Smooth muscle cell (in vitro differentiated cells): ENCODE measurements around the gene RORC. TPM values are rescaled to one million over a fixed set of nuclear protein-coding genes. Genes with fewer than 3 reads are reported as not detected.

Experiments
- DNase-seq: peaks from one replicate; lab custom pipeline; 2025; ENCODE audit not compliant: unreplicated experiment; lab: John Stamatoyannopoulos, UW
- H2AFZ ChIP-seq: fragments of 200-600 bp; sonication (generic); 2 replicates; pipeline ENCODE4 v1.6.0; 2016; ENCODE audit warnings: antibody characterized with exemption, low read depth, mild to moderate bottlenecking
- H3F3A ChIP-seq: fragments of 200-600 bp; sonication (generic); 2 replicates; pipeline ENCODE4 v1.6.0; 2017; ENCODE audit warnings: antibody characterized with exemption, low read depth
- H3K27ac ChIP-seq: fragments of 200-600 bp; sonication (generic); 2 replicates; pipeline ENCODE4 v1.5.1; 2016; ENCODE audit warnings: low read depth, mild to moderate bottlenecking
- H3K27me3 ChIP-seq: fragments of 200-600 bp; sonication (generic); 2 replicates; pipeline ENCODE4 v1.6.1; 2016; ENCODE audit warnings: low read depth, mild to moderate bottlenecking
- H3K36me3 ChIP-seq: fragments of 200-600 bp; sonication (generic); 2 replicates; pipeline ENCODE4 v1.5.1; 2016; ENCODE audit warnings: low read depth
- H3K4me1 ChIP-seq: fragments of 200-600 bp; sonication (generic); 2 replicates; pipeline ENCODE4 v1.5.1; 2016; ENCODE audit warnings: low read depth
- H3K4me2 ChIP-seq: fragments of 200-600 bp; sonication (generic); 2 replicates; pipeline ENCODE4 v1.6.0; 2016; ENCODE audit warnings: mild to moderate bottlenecking
- H3K4me3 ChIP-seq: fragments of 200-600 bp; sonication (generic); 2 replicates; pipeline ENCODE4 v1.5.1; 2016; ENCODE audit warnings: mild to moderate bottlenecking
- H3K79me2 ChIP-seq: fragments of 200-600 bp; sonication (generic); 2 replicates; pipeline ENCODE4 v1.6.0; 2016; ENCODE audit warnings: low read depth, mild to moderate bottlenecking
- H3K9ac ChIP-seq: fragments of 200-600 bp; sonication (generic); 2 replicates; pipeline ENCODE4 v1.6.0; 2016; ENCODE audit warnings: low read depth
- H3K9me3 ChIP-seq: fragments of 200-600 bp; sonication (generic); replicated peaks from 2 replicates; pipeline ENCODE4 v1.5.1; 2016; ENCODE audit warnings: low read depth
- H4K20me1 ChIP-seq: fragments of 200-600 bp; sonication (generic); 2 replicates; pipeline ENCODE4 v1.6.0; 2016; ENCODE audit warnings: low read depth
- CTCF ChIP-seq: fragments of 200-600 bp; sonication (generic); IDR thresholded peaks from 2 replicates; pipeline ENCODE4 v1.5.1; 2017; ENCODE audit warnings: borderline replicate concordance, mild to moderate bottlenecking, antibody characterized with exemption; ENCODE audit not compliant: insufficient read depth, poor library complexity, severe bottlenecking
- WGBS: methylation state at CpG from one replicate; pipeline ENCODE4 v1.1.7; 2016; ENCODE audit warnings: low lambda C conversion rate; 5-methylcytosine and 5-hydroxymethylcytosine counted together
- polyA plus RNA-seq: library from polyadenylated mRNA; unstranded; fragments of >200 nt; fragmentation: Nextera tagmentation; extraction: Ambion mirVana; gene quantifications from 2 replicates; pipeline ENCODE4 v1.2.1, GENCODE V29; 2016
- total RNA-seq: library from RNA; depleted of rRNA; stranded (reverse); fragments of >200 nt; gene quantifications from 2 replicates; pipeline ENCODE4 v1.2.3, GENCODE V29; 2014

Gene RORC
- total and polyA plus RNA-seq, 2 experiments from 2014 or later = not detected

GRCh38 chr1:151823175-151823574 is 8.4 kb downstream of the RORC start:
- Histone ChIP-seq H3K79me2 (no peaks in the 10 kb centered on the region), H3K27ac (no peak overlapping the region), H3K4me1 (no peaks in the 10 kb centered on the region), H3K4me2 (no peak overlapping the region), H3F3A (no peaks in the 10 kb centered on the region), H3K9ac (no peak overlapping the region), H4K20me1 (no peaks in the 10 kb centered on the region), H3K9me3 (no peaks in the 10 kb centered on the region), H3K36me3 (no peaks in the 10 kb centered on the region), H3K27me3 (no peaks in the 10 kb centered on the region), H2AFZ (no peak overlapping the region), H3K4me3 (no peak overlapping the region)
- no peak for TF ChIP-seq CTCF
- DNase-seq = no peak
- WGBS = 86% methylated on average over 8 of the region's 8 CpGs

DNA sequence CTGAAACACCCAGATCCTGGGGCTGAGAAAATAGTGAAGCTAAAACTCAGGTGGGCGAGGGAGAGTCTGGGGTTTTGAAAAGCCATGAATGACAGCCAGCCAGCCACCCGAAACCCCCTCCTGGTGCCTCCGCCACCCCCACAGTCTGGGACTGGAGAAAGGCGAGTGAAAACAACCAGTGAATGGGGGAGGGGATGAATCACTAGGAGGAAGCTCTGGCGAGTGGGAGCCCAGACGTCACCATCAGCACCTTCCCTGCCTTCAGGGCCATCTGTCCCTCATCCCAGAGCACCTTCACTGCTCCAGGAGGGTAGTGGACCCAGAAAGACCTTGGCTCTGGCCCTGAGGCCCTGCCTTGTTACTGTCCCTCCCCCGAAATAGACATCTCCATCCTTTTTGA is 9.2 kb downstream of the RORC start:
- no peaks in the 10 kb centered on the region for H3K9me3 ChIP-seq
- no peaks in the 10 kb centered on the region for H3F3A ChIP-seq
- WGBS = 35% methylated on average over 7 of the region's 7 CpGs
- no peak overlapping the region for H3K4me2 ChIP-seq
- no peaks in the 10 kb centered on the region for H3K4me1 ChIP-seq
- H2AFZ ChIP-seq = no peak overlapping the region
- no peak overlapping the region for H3K27ac ChIP-seq
- H4K20me1 ChIP-seq = no peaks in the 10 kb centered on the region
- no peak overlapping the region for H3K9ac ChIP-seq
- H3K36me3 ChIP-seq = no peaks in the 10 kb centered on the region
- H3K79me2 ChIP-seq = no peaks in the 10 kb centered on the region
- TF ChIP-seq CTCF = no peak
- DNase-seq = no peak
- H3K4me3 ChIP-seq = no peak overlapping the region
- no peaks in the 10 kb centered on the region for H3K27me3 ChIP-seq

GRCh38 chr1:151820940-151821339 is 10.7 kb downstream of the RORC start:
- Histone ChIP-seq H3F3A (no peaks in the 10 kb centered on the region), H3K27me3 (no peaks in the 10 kb centered on the region), H3K4me3 (no peak overlapping the region), H4K20me1 (no peaks in the 10 kb centered on the region), H3K79me2 (no peaks in the 10 kb centered on the region), H3K36me3 (no peaks in the 10 kb centered on the region), H3K4me1 (no peaks in the 10 kb centered on the region), H3K9me3 (no peaks in the 10 kb centered on the region), H3K27ac (no peak overlapping the region), H2AFZ (no peak overlapping the region), H3K4me2 (no peak overlapping the region), H3K9ac (no peak overlapping the region)
- DNase-seq = no peak
- TF ChIP-seq CTCF = no peak
- WGBS = 60% methylated on average over 2 of the region's 2 CpGs

- no peak for DNase-seq
- Histone ChIP-seq H3F3A (no peaks in the 10 kb centered on the region), H3K79me2 (no peaks in the 10 kb centered on the region), H3K27me3 (no peaks in the 10 kb centered on the region), H3K9ac (no peak overlapping the region), H3K4me3 (no peak overlapping the region), H3K9me3 (no peaks in the 10 kb centered on the region), H3K4me2 (no peak overlapping the region), H3K36me3 (no peaks in the 10 kb centered on the region), H3K4me1 (no peaks in the 10 kb centered on the region), H3K27ac (no peak overlapping the region), H4K20me1 (no peaks in the 10 kb centered on the region), H2AFZ (no peak overlapping the region)
- no peak for TF ChIP-seq CTCF
- WGBS = 89% methylated on average over 7 of the region's 7 CpGs
Observed at GRCh38 chr1:151819976-151820623, 11.5 kb downstream of the RORC start.
